Activated T-helper 9 cell treated with anti-CD3 and anti-CD28 coated beads, Interleukin-2, amount 50 U/mL, for 16 hours (primary cell): ENCODE results near the gene ALS2CL.
"Not testable (repeated sequence)": the region's sequence is repeated elsewhere in the genome, so short reads cannot be mapped to it uniquely, and the experiment has no call there.

Source experiments
- DNase-seq: peaks from one replicate; pipeline ENCODE4 v3.0.0-alpha.2; 2020; ENCODE audit warnings: low read depth

ALS2CL gene, protein sequence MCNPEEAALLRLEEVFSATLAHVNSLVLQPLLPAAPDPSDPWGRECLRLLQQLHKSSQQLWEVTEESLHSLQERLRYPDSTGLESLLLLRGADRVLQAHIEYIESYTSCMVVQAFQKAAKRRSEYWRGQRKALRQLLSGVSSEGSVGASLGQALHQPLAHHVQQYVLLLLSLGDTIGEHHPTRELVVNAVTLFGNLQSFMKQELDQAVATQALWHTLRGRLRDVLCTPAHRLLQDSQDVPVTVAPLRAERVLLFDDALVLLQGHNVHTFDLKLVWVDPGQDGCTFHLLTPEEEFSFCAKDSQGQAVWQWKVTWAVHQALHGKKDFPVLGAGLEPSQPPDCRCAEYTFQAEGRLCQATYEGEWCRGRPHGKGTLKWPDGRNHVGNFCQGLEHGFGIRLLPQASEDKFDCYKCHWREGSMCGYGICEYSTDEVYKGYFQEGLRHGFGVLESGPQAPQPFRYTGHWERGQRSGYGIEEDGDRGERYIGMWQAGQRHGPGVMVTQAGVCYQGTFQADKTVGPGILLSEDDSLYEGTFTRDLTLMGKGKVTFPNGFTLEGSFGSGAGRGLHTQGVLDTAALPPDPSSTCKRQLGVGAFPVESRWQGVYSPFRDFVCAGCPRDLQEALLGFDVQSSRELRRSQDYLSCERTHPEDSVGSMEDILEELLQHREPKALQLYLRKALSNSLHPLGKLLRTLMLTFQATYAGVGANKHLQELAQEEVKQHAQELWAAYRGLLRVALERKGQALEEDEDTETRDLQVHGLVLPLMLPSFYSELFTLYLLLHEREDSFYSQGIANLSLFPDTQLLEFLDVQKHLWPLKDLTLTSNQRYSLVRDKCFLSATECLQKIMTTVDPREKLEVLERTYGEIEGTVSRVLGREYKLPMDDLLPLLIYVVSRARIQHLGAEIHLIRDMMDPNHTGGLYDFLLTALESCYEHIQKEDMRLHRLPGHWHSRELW

DNA sequence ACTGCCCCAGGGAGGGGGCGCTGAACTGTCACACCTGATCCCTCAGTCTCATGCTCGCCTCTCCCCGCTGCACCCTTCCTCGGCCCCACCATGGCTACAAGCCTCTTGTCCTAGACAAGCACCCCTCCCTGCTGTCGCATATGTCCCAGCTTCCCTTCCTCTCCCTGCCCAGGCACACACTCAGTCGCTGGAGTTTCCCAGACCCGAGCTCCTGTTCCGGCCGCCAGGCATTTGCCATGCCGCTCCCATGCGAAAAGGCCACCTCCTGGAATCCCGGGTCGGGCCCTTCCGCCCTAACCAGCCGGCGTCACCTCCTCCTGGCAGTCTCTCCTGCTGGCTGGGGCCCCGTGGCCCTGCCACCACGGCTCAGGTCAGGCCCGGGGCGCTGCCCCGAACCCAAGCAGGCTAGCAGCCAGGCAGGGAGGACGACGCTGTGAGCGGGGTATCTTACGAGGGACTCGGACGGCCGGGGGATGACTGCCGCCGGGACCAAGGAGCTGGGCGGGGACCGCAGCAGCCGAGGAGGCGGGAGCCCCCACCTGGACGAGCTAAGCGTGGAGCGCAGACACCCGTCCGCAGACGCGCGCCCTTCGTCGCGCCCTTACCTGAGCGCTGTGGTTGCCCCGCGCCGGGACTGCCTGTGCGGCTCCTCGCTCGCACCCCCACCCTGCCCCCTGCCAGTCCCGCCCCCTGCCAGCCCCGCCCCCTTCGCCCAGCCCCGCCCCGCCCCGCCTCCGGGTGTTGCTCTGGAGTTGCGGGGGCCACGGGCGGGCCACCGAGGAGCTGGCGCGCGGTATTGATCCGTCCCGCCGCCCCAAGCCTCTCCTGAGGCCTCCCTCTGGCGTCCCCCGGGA lies at the start of gene ALS2CL:
Gene ALS2CL (minus strand): TSS at position 642 of the 854 bp plus-strand sequence. CDS start 4,239 bp downstream, outside the sequence.
- DNase-seq: peak; percentile 59

DNA sequence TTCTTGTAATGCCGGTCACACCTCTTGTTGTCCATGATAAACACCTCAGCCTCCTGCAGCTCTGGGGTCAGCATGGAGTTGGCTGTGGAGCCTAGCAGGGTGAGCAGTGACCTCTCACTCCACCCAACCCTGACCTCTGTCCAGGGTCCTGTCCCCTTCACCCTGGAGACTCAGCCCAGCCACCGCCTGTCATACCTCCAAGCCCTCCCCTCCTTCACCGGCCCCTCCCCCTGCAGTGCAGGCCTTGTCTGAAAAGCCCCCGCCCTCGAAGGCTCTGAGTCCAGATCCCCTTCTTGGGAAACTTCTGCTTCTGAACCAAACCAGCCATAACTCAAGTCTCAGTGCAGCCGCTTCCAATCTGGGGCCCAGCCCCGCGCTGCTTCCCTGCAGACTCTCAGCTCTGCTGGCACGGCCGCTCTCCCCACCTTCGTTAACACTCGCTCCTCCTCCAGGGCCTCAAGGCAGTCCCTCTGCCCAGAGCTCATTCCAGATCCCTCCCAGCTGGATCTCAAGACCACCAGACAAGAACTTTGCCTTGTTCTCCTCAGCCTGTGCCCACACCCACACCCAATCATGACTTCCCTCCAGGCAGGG lies 49.6 kb upstream of the ALS2CL start:
- DNase-seq: no peak

DNA sequence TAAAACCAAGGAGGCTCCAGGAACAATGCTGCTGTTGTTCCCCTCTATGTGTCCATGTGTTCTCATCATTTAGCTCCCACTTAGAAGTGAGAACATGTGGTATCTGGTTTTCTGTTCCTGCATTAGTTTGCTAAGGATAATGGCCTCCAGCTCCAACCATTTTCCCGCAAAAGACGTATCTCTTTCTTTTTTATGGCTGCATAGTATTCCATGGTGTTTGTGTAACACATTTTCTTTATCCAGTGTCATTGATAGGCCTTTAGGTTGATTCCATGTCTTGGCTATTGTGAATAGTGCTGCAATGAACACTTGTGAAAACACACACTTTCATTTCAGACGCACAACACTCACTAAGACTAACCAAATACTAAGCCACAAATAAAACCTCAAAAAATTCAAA lies 46.1 kb upstream of the ALS2CL start:
- not testable (repeated sequence) for DNase-seq

DNA sequence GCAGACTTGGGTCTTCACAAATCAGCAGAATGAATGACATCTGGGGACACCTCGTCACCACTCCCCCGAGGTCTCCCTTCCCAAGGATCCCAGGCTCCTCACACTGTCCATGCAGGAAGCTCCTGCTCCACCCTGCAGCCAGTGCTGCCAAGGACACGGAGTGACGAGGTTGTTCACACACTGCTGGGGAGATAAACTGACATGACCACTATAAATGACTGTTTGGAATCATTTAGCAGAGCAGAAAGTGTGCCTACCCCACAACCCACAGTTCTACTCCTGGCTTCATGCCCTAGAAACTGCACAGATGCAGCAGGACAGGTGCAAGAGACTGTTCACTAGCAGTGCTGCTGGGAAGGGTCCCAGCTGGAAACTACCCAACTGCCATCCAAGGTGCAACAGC lies 43.9 kb upstream of the ALS2CL start:
- no peak for DNase-seq

DNA sequence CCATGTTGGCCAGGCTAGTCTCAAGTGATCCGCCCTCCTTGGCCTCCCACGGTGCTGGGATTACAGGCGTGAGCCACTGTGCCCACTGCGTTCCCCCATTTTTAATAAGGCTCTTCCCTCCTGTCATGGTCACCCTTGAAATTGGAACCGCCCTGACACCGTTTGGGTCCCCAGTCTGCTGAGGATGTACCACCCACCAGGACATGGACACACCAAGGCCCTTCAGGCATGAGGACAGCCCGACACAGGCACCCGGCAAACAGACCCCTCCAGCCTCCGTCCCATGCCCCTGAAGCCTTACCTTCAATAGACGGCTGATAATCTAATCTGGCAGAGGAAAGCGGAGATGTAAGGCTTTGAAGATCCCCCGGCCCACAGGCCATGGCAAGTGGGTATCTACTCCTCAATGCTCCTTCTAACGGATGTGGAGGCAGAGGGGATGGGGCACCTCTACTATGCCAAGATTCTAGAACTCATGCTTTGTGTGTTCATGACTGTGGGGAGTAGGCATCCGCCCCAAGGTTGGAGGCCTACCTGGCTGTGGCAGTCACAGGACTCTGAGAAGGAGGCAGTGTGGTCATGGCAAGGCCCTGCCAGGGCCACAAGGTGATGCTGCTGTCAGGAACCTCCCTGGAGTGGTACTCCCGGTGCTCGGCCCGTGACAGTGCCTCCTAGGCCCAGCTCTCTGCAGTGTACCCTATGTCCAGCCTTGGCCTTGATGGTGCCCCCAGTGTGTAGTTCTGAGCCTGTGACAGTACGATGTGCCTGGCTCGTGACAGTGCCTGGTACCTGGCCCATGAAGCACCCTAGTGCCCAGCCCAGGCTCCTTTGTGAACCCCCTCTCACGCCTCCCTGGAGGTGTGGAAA lies 42.8 kb upstream of the ALS2CL start:
- no peak for DNase-seq

DNA sequence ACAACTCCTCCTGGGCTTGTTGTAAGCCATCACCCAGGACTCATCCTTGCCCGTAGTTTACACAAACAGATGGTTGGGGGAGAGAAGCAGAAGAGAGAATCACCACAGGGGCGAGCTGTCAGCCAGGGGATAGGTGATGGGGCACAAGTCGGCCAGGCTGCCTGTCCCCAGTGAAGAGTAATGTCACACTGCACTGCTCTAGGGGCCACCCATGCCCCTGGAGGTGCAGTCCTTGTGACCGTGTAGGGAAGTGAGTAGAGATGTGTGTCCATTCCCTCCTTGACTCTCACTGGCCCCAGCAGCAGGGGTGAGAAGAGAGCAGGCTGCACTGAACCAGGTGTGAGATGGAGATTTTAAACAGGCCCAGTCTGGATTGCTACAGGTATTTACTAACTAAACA lies 41.3 kb upstream of the ALS2CL start:
- DNase-seq: no peak

- DNase-seq: no peak
Measured at GRCh38 chr3:46733026-46733800, 39.7 kb upstream of the ALS2CL start.

DNA sequence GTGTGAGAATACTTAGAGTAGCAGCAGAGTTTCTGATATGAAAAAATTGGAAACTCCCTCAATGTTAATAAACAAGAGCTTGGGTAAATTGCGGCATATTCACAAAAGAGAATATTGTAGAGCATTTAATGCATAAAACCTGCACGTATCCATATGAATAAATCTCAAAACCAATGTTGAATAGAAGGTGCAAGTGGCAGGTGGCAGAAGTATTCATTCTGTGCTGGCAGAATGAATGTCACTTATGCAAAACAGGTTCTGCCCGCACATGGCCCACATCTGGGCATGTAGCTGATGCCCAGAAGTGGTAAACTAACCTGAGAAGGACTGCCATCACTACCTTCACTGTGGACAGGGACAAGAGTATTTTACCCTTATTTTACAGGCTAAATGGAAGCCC lies 38.3 kb upstream of the ALS2CL start:
- DNase-seq: no peak

DNA sequence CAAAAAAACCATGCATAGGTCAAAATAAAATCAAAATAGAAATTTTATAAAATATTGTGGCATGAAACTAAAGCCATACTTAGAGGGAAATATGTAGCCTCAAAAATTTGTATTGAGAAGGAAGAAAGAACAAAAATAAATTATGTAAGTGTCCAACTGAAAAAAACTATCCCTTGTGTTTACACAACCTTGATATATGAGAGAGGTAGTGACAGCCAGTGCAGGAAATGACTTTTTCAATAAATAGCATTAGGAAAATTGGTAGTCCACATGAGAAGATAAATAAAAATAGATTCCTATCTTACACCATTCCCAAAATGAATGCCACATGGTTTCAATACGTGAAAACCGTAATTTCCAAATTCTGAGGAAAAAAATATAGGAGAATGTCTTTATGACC lies 37.3 kb upstream of the ALS2CL start:
- no peak for DNase-seq

DNA sequence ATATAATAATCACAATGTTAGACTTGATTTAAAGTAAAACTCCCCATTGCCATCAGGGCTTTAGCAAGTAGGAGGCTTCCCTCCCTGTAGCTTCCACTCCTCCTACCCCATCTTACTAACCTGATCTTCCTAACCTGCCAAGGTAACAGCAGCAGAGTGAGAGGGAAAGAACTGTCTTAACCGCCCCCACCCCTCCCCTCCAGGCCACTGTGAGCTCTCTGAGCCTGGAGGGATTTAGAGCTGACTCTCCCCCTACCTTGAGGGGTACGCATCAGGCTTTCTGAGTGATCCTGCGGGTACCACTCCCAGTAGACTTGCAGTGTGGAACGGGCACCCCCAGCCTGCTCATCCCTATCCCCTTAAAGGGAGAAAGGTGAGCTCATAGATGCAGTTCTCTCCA lies 35.6 kb upstream of the ALS2CL start:
- no peak for DNase-seq

GRCh38 chr3:46725621-46726314 lies 32.3 kb upstream of the ALS2CL start:
- DNase-seq: no peak

DNA sequence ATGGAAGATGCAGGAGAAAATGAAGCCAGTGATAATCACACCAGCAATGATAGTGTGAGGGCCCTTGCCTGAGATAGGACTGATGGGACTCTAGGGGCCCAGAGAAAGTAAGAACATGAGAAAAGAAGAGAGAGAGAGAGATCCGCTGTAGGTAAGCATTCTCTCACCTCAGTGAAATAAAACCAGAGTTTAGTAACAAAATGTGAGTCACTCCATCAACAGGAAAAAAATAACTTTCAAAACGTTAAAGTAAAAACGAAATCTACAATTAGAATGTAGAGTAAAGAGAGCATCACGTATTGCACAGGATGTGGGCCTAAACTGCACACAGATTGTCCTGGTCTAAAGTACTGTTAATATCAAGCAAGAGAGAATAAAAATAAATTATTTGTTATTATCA lies 30.9 kb upstream of the ALS2CL start:
- no peak for DNase-seq

DNA sequence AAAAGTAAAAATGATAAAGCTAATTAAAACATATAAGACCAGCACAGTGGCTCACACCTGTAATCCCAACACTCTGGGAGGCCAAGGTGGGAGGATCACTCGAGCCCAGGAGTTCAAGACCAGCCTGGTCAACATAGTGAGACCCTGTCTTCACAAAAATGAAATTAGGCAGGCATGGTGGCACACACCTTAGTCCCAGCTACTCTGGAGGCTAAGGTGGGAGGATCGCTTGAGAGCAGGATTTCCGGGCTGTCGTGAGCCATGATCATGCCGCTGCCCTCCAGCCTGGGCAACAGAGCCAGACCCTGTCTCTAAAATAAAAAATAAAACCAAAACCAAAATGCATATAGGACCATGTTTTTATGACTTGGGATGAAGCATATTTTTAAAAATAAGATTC lies 29.0 kb upstream of the ALS2CL start:
- DNase-seq: no peak

DNA sequence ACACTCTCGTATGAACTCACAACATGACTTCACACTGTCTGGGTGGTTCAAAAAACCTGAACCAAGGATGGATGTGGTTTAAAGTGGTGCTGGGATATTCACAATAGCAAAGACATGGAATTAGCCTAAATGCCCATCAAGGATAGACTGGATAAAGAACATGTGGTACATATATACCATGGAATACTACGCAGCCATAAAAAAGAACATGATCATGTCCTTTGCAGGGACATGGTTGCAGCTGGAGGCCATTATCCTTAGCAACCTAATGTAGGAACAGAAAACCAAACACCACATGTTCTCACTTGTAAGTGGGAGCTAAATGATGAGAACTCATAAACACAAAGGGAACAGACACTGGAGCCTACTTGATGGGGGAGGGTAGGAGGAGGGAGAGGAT lies 27.5 kb upstream of the ALS2CL start:
- DNase-seq: no peak

- no peak for DNase-seq
Measured at GRCh38 chr3:46719735-46720271, 26.3 kb upstream of the ALS2CL start.

- no peak for DNase-seq
Measured at GRCh38 chr3:46719044-46719565, 25.6 kb upstream of the ALS2CL start.

GRCh38 chr3:46717447-46718231 lies 24.2 kb upstream of the ALS2CL start, which contains the start of gene PRSS50:
TSS of gene PRSS50 (minus strand) at chr3:46717869. CDS start at chr3:46717824, 45 bp downstream.
- no peak for DNase-seq
